HTERT RPE-1 (cell line): ENCODE data around the gene EFEMP1.

Experiments used
- in situ Hi-C: fragments of 300-500 bp; cut with MboI; formaldehyde crosslinking; loops from 4 replicates; pipeline ENCODE4 v1.14.3; 2020; ENCODE audit warnings: low sequenced_read_pairs

Gene EFEMP1

GRCh38 chr2:55936351-55936750, 12.8 kb upstream of the EFEMP1 start:
- in situ Hi-C loops = no loop called here

DNA sequence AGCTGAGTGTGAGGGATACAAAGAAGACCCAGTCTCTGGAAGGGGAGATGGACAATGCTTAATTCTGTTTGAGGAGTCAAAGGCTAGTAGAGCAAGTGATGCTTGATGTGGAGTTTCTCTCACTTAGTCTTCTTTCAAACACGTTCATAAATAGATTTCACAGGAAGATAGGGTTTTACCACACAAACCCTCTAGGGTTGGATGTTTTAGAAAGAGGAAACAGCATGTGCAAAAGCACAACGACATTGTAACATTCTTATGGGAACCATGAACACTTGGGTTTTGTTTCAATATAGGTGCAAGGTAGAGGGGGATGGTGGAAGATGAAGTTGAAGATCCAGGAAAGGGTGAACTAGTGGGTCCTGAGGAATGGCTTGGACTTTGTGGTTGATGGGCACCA, 10.8 kb upstream of the EFEMP1 start:
- in situ Hi-C loops = no loop called here

DNA sequence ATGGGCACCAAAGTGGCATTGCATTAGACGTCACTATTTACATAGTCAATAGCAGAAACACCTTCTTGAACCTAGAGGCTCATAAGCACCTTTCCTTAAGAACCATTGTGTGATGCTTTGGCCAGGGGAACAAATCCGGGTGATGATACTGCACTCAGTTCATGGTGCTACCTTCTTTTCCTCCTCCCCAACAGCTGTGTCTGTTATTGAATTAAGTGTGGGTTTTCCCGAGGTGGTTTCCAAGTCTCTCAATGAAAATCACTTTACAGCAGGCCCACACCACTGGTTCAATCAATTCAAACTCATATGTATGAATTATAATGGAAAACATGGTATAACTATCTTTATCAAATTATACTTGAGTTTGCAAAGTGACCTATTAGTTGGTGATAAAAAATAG, 9.3 kb upstream of the EFEMP1 start:
- in situ Hi-C loops = no loop called here

DNA sequence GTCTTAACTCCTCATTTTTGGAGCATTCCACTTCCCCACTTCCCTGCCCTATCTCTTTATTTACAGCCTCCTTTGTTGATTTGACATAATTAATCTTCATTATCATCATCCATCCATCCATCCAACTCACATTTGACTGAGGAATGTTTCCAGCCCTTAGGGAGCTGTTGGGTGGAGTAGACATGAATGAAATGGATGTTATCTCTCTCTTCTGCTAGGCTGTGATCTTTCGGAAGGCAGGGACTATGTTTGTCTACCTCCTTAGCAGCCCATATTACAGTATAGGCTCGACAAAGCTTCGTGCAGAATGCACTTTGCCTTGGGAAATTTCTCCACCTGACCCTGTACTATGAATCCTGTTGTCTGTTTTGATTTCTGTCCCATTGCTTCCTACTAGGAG, 7.7 kb upstream of the EFEMP1 start:
- in situ Hi-C loops = no loop called here

DNA sequence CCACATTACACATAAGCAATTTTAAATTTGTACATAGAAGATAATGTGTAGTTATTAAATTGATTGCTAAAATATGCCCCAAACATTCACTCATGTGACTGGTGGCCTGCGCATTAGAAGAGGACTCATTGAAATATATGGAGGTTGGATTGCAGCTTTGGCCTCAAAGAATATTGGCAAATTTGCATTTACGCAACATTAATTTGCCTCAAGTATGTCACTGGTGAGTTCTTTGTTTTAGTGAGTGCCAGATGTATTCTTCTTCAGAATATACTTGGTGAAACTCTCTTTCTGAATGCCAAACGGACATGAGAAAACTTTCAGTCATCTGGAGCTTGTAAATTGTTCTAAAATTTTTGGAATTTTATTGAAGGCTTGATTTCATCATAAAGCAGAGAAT, 5.9 kb upstream of the EFEMP1 start:
- in situ Hi-C loops = no loop called here

DNA sequence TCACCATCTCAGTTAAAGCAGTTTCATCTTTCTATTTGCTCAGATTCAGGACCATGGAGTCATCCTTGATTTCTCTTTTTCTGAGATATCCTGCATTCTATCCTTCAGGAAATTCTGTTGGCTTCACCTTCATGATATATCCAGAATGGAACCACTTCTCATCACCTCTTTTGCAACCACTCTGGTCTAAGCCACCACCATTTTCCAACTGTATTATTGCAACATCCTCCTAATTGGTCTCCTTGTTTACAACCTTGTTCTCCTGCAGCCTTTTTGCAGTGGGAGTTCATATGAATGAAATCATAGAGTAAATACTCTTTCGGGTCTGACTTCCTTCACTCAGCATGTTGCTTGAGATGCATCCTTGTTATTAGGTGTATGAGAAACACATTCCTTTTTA, 3.4 kb upstream of the EFEMP1 start:
- in situ Hi-C loops = no loop called here

- in situ Hi-C loops = no loop called here
Observed at GRCh38 chr2:55926246-55926645, 2.7 kb upstream of the EFEMP1 start.

- in situ Hi-C loops = no loop called here
Observed at GRCh38 chr2:55923982-55924321, 370 bp upstream of the EFEMP1 start.

- in situ Hi-C loops = no loop called here
Observed at GRCh38 chr2:55922291-55922907, 1.2 kb downstream of the EFEMP1 start.

- in situ Hi-C loops = no loop called here
Observed at GRCh38 chr2:55919574-55919973, 4.0 kb downstream of the EFEMP1 start.

DNA sequence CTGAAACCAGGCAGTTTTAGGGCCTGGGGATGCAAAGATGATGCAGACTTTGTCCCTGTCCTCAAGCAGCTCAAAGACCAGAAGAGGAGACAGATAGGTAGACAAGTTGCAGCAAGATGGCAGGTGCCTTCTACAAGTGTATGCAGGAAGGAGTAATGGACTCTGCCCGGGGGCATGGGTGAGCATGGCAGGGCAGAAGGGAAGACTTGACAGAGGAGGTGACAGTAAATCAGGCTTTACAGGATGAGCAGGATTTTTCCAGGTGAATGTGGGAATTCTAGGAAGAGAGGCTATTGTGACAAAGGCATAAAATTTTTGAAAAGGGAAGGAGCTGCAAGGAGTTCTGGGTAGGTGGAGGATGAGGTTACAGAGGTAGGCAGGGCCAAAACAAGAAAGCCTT, 4.7 kb downstream of the EFEMP1 start:
- in situ Hi-C loops = no loop called here

DNA sequence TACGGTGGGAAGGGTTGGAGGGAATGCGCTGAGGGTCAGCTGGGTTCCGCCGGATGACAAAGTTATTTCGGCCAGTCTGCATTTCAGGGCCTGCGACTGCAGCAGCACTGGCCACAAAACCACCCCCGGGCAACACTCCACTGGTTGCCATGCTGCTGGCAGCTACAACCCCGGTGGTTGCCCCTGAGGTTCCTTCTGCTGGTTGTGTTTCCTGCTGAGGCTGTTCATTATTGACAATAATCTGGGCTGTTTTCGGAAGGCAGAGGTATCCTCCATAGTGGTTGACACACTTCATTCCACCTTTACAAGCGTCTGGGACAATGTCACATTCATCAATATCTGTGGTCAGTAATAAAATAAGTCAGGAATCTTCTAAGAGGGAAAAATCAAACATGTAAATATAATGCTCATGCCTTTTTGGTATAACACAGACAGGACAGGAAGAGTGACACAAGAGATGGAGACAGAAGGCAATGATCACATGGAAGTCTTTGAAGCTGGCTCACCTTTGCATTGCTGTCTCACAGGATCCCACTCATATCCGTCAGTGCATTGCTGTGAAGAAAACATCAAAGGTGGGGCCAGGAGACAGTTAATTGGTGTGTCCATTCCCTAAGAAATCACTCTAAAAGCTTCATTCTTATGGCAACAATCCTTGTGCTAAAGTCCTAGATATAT, 5.7 kb downstream of the EFEMP1 start:
- in situ Hi-C loops = no loop called here

GRCh38 chr2:55917117-55917516, 6.5 kb downstream of the EFEMP1 start:
- in situ Hi-C loops = no loop called here

GRCh38 chr2:55916473-55917049, 7.0 kb downstream of the EFEMP1 start:
- in situ Hi-C loops = no loop called here

GRCh38 chr2:55914786-55915185, 8.8 kb downstream of the EFEMP1 start:
- in situ Hi-C loops = no loop called here

DNA sequence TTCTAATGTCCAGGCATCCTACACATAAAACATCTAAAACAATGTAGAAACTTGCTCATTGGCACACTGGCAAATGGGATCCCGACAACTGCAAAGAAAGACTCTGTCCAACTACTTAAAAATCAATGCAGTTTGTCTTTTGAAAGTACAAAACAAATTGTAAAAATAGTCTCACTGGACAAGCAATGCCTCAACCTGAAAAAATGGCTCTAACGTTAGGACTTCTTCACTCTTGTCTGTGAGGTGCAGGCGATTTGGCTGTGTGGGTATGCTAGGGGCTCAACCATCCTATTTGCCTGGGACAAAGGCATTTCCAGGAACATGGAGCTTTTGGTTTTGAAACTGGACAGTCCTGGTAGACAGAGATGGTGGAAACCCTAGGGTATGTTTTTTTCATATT, 10.7 kb downstream of the EFEMP1 start:
- in situ Hi-C loops = no loop called here

GRCh38 chr2:55910077-55910476, 13.5 kb downstream of the EFEMP1 start:
- in situ Hi-C loops = no loop called here

- in situ Hi-C loops = no loop called here
Observed at GRCh38 chr2:55907686-55908085, 15.9 kb downstream of the EFEMP1 start.

- in situ Hi-C loops = no loop called here
Observed at GRCh38 chr2:55906993-55907392, 16.6 kb downstream of the EFEMP1 start.

DNA sequence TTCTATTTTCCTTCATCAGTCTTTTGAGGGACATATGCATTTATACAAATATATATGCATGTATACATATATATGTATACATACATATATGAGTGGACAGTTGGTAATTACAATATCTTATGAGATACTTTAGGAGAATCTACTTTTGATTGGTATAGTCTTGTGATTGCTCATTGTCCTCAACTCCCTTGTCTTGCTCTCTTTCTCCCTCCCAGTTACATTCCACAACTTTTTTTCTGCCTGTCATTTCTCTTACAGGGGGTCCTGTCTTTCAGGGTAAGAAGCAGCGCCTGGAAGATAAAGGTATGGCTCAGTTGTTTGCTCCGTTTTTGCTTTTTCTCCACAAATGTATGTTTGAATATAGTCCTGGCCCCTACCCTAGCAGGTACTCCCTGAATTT, 19.9 kb downstream of the EFEMP1 start:
- in situ Hi-C loops = no loop called here

- in situ Hi-C loops = no loop called here
Observed at GRCh38 chr2:55902971-55903370, 20.6 kb downstream of the EFEMP1 start.

DNA sequence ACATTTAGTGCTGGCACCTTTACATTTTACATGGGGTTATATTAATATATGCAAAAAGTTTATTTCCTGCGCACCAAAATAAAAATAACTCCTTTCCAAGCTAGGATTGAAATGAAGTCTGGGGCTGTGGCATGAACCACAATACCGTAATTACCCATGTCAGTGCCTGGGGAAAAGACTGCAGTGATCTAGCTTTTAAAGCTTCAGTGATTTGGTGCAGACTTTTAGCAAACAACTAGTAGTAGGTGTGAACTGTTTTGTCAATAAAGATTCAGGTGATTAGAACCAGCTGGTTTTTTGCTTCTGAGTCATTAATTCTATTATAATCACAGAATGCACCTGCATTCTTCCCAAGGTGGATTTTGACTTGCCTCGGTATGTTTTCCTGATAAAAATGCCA, 21.2 kb downstream of the EFEMP1 start:
- in situ Hi-C loops = no loop called here

GRCh38 chr2:55901941-55902340, 21.6 kb downstream of the EFEMP1 start:
- in situ Hi-C loops = no loop called here
